Activated T-cell treated with anti-CD3 and anti-CD28 coated beads, Interleukin-2, amount 50 U/mL, for 1 hour (primary cell): ENCODE results near the gene GPX4.

Source experiments
- DNase-seq: peaks from one replicate; pipeline ENCODE4 v3.0.0-alpha.2; 2020

Gene GPX4

DNA sequence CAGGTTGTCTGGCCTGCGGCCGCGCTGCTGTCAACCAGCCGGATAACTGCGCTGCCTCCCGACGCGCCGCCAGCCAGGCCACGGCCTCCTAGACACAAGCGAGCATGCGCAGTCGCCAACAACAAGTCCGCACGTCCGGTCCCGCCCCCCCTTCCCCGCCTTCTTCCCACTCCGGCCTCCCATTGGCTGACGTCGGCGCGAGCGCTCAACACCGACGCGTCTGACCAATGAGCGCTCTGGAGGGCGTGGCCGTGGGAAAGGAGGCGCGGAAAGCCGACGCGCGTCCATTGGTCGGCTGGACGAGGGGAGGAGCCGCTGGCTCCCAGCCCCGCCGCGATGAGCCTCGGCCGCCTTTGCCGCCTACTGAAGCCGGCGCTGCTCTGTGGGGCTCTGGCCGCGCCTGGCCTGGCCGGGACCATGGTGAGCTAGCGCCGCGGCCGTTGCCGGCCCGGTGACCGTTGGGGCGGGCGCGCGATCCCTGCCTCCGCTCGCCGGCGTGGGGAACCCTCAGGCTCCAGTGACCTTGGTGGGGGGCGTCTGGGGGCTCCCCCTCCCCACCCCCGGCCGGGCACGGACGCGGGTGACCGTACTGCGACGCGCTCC lies at the start of gene GPX4:
Gene GPX4 (plus strand): TSS at position 287 of the 603 bp plus-strand sequence. CDS start 50 bp downstream, at position 337.
- DNase-seq, result peak; percentile 96

DNA sequence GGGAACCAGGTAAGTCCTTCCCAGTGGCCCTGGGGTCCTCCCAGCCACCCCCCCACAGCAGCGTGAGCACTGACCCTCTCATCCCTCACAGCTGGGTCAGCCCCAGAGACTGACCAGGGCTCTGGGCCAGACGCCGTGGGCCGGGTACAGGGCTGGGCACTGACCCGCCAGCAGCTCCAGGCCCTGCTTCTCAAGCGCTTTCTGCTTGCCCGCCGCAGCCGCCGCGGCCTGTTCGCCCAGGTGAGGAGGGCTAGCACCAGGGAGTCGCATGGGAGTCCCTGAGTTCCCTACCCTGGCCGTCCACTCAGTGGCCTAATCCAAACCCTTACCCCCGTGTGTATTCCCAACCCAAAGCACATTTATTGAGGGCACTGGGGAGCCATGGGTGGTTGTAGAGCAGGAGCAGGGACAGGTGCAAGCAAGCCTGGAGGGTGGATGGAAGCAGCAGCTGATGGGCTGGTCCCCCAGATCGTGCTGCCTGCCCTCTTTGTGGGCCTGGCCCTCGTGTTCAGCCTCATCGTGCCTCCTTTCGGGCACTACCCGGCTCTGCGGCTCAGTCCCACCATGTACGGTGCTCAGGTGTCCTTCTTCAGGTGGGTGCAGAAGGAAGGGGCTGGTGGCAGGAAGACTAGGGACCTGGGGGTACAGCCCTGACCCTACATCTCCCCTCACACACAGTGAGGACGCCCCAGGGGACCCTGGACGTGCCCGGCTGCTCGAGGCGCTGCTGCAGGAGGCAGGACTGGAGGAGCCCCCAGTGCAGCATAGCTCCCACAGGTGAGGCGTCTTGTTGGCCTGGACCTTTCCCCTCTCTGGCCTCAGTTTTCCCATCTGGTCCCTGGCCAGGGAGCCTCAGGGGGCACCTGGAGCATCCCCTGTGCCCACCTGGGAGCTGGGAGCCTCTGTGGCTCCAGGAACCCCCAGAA lies 49.4 kb upstream of the GPX4 start:
- DNase-seq, result no peak

DNA sequence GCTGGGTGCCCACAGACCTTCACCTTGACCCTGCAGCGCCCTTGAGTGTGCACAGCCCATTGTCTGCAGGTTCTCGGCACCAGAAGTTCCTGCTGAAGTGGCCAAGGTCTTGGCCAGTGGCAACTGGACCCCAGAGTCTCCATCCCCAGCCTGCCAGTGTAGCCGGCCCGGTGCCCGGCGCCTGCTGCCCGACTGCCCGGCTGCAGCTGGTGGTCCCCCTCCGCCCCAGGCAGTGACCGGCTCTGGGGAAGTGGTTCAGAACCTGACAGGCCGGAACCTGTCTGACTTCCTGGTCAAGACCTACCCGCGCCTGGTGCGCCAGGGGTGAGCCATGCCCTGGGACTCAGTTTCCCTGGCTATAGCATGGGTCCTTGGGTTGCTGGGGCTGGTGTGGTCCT lies 48.8 kb upstream of the GPX4 start:
- DNase-seq, result no peak

GRCh38 chr19:1055886-1056620 lies 47.7 kb upstream of the GPX4 start:
- DNase-seq, result no peak

GRCh38 chr19:1057176-1057855 lies 46.5 kb upstream of the GPX4 start:
- peak; percentile 59 for DNase-seq

DNA sequence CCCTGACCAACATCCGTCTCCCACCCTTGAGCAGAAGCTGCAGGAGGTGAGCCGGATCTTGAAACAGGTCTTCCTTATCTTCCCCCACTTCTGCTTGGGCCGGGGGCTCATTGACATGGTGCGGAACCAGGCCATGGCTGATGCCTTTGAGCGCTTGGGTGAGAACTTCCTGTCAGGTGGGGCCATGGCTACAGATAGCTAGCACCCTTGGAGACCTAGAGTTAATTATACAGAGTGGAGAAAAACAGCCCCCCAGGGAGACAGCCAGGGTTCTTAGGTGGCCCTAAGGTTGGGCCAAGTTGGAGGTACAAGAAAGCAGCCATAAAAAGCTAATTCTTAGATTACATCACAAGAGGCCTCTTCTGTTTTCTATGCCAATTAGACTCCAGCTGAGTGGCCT lies 45.7 kb upstream of the GPX4 start:
- DNase-seq, result no peak

GRCh38 chr19:1060689-1061088 lies 43.1 kb upstream of the GPX4 start:
- DNase-seq, result no peak

- no peak for DNase-seq
Measured at GRCh38 chr19:1061987-1062386, 41.8 kb upstream of the GPX4 start.

DNA sequence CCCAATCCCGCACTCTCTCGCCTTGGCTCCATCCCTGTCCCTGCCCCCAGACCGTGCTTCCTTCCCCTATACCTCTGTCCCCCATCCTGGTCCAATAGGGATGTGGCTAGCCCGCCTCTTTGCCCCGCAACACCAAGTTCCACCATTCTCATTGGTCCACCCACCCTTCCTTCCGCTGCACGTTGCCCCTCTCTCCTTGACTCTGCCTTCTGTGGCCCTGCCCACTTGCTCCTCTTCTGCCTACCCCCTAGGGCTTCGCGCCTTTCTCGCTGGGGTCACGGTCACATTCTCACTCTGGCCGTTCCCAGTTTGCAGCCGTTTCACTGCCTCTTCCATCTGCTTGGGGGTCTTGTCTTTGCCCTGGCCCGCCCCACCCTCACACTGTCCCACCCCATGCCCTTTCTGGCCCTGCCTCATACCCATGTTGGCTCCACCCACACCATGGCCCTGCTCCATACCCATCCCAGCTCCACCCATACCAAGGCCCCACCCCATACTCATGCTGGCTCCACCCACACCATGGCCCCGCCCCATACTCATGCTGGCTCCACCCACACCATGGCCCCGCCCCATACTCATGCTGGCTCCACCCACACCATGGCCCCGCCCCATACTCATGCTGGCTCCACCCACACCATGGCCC lies 41.3 kb upstream of the GPX4 start:
- DNase-seq, result no peak

- DNase-seq, result peak; percentile 78
Measured at GRCh38 chr19:1063030-1063908, 40.5 kb upstream of the GPX4 start.

DNA sequence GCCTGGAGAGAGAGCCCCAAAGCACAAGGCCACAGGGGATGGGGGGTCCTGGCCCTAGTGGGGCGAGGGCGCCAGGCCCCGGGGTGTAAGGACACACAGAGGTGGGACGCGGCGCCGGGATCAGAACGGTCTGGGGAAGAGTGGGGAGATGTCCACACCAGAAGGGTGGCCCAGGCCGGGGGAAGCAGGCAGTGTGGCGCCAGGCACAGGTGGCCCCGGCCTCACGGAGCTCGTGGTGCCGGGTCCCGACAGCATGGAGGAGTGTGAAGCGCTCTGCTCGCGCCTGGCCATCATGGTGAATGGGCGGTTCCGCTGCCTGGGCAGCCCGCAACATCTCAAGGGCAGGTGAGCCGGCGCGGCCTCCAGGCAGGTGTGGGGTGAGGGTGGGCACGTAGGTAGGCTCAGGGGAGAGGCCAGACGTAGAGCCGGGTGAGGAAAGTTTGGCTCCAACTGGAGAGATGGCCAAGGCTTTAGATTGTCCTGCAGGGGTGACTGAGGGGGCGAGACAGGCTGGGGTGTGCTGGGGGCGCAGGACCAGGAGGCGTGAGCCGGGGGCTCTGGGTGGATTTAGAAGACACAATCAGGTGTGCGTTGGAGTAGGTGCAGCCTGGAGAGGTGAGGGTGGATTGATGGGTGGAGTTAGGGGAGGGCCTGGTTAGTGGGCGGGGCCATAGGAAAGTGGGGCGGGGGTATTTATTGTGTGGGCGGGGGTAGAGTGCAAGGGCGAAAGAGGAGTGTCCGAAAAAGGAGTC lies 39.7 kb upstream of the GPX4 start:
- DNase-seq, result no peak

DNA sequence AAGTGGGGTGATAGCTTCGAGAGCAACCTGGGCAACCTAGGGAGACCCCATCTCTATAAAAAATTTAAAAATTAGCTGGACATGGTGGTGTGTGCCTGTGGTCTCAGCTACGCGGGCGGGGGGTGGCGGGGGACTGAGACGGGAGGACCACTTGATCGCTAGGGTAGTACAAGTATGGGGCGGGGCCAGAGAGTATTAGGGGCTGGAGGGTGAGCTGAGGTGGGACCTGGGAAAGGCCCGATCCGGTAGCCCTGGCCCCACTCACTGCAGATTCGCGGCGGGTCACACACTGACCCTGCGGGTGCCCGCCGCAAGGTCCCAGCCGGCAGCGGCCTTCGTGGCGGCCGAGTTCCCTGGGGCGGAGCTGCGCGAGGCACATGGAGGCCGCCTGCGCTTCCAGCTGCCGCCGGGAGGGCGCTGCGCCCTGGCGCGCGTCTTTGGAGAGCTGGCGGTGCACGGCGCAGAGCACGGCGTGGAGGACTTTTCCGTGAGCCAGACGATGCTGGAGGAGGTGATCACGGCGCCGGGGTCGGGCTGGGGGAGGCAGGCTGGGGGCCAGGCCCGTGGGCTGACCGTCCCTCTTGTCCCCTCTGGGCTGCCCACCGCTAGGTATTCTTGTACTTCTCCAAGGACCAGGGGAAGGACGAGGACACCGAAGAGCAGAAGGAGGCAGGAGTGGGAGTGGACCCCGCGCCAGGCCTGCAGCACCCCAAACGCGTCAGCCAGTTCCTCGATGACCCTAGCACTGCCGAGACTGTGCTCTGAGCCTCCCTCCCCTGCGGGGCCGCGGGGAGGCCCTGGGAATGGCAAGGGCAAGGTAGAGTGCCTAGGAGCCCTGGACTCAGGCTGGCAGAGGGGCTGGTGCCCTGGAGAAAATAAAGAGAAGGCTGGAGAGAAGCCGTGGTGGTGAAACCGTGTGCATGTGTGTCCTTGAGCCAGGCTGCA lies 38.9 kb upstream of the GPX4 start:
- peak; percentile 83 for DNase-seq

DNA sequence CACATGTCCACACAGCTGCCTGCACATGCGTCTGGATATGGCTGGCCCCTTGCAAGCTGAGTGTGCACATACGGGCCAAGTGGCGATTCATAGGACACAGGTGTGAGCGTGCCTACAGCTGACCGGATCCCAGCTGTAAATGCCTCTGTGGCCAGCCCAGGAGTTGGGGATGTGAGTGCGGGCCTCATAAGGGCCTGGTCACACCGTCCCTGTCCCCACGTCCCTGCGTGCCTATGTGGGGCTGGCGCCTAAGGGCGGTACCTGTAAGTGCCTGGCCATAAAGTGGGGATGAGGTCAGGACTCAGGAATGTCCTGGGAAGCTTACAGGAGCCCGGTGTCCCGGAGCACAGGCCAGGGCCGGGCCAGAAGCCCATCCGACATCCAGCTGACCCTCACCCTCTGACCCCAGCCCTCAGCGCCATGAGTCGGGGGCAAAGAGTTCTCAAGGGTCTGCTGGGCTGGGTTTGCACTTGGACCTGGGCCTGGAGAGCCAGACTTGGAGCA lies 38.1 kb upstream of the GPX4 start:
- DNase-seq, result no peak

GRCh38 chr19:1066251-1066747 lies 37.5 kb upstream of the GPX4 start:
- no peak for DNase-seq

- DNase-seq, result peak; percentile 87
Measured at GRCh38 chr19:1066748-1067340, 37.0 kb upstream of the GPX4 start, which contains the start of gene ARHGAP45. Gene ARHGAP45, plus strand, starts transcription at chr19:1067167. Its CDS starts 239 bp downstream, at chr19:1067406.

DNA sequence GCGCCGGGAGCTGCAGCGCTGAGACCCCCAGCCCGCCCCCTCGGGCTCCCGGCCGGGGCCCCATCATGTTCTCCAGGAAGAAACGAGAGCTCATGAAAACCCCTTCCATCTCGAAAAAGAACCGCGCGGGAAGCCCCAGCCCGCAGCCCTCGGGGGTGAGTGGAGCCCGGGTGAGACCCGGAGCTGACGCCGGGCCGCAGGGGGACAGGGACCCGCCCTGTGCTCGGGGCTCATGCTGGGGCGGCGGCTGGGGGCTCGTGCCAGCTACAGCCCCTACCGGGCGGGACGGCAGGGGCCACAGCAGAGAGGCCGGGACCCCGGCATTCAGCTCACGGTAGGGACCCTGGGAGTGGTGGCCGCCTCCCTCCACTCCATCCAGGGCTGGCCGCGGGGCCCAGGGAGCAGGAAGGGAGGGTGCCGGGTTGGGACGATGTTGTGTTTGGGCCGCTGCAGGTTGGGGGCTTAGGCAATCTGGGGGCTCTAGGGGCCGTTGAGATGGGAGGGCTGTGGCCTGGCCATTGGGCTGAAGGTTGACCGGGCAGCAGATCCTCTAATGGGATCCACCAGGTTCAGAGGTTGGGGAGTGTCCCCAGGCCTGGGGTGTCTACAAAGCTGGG lies 36.3 kb upstream of the GPX4 start:
- DNase-seq, result no peak

GRCh38 chr19:1068009-1069001 lies 35.5 kb upstream of the GPX4 start:
- DNase-seq, result peak; percentile 79
